Neural cell (in vitro differentiated cells): Measurements from ENCODE around the gene ANKRD44.

ENCODE experiments used
- CTCF ChIP-seq: fragments of 450-650 bp; IDR thresholded peaks from 2 replicates; pipeline ENCODE4 v1.5.1; 2014; ENCODE audit warnings: antibody characterized with exemption, mild to moderate bottlenecking, moderate library complexity; ENCODE audit not compliant: poor library complexity, severe bottlenecking
- EP300 ChIP-seq: fragments of 450-650 bp; conservative IDR thresholded peaks from 2 replicates; pipeline ENCODE4 v1.6.1; 2014; ENCODE audit warnings: antibody characterized with exemption, mild to moderate bottlenecking, moderate library complexity; ENCODE audit not compliant: poor library complexity, severe bottlenecking
- EZH2 ChIP-seq: fragments of 200-600, 300-800 bp; shearing (Covaris generic), sonication (generic); IDR thresholded peaks from 2 replicates; pipeline ENCODE4 v1.6.1; 2014; ENCODE audit warnings: antibody characterized with exemption, low read length, borderline replicate concordance, mild to moderate bottlenecking; ENCODE audit not compliant: insufficient read depth, poor library complexity, severe bottlenecking
- MXI1 ChIP-seq: fragments of 450-650 bp; conservative IDR thresholded peaks from 2 replicates; pipeline ENCODE4 v1.6.1; 2014; ENCODE audit warnings: antibody characterized with exemption, mild to moderate bottlenecking; ENCODE audit not compliant: poor library complexity, severe bottlenecking
- POLR2AphosphoS5 ChIP-seq: IDR thresholded peaks from 2 replicates; pipeline ENCODE4 v1.6.1; 2012
- RAD21 ChIP-seq: fragments of 450-650 bp; conservative IDR thresholded peaks from 2 replicates; pipeline ENCODE4 v1.6.1; 2014; ENCODE audit warnings: antibody characterized with exemption, mild to moderate bottlenecking, moderate library complexity
- REST ChIP-seq: IDR thresholded peaks from 2 replicates; pipeline ENCODE4 v1.6.1; 2012; ENCODE audit warnings: borderline replicate concordance

- TF ChIP-seq POLR2AphosphoS5 (no peak), EP300 (no peak), CTCF (no peak), EZH2 (no peak), REST (no peak), RAD21 (no peak), MXI1 (no peak)
Measured at GRCh38 chr2:196957442-196957841, 353.1 kb downstream of the ANKRD44 start.
